Ovary (tissue), 3 donors: ENCODE results near the gene COPS9.

Source experiments
- EP300 ChIP-seq: sonication (generic); formaldehyde crosslinking; IDR thresholded peaks from one replicate; pipeline ENCODE4 v1.6.1; 2017; ENCODE audit warnings: antibody characterized with exemption
- POLR2A ChIP-seq: fragments of 450-650 bp; IDR thresholded peaks from one replicate; pipeline ENCODE4 v1.6.1; 2017; ENCODE audit warnings: antibody characterized with exemption, mild to moderate bottlenecking, moderate library complexity
- TF ChIP-seq, protein P1 (sequence below), 3 donors: fragments of 450-650 bp in 2 of 3; fragments of 200-600 bp in 1 of 3; IDR thresholded peaks; one replicate each; pipeline versions ENCODE4 v1.5.1 to v1.8.0; 2016 to 2022; ENCODE audit warnings: antibody characterized with exemption in 3 of 3, mild to moderate bottlenecking in 1 of 3
- donor health status: DM: no; HTN: no; CAD: no.

DNA sequence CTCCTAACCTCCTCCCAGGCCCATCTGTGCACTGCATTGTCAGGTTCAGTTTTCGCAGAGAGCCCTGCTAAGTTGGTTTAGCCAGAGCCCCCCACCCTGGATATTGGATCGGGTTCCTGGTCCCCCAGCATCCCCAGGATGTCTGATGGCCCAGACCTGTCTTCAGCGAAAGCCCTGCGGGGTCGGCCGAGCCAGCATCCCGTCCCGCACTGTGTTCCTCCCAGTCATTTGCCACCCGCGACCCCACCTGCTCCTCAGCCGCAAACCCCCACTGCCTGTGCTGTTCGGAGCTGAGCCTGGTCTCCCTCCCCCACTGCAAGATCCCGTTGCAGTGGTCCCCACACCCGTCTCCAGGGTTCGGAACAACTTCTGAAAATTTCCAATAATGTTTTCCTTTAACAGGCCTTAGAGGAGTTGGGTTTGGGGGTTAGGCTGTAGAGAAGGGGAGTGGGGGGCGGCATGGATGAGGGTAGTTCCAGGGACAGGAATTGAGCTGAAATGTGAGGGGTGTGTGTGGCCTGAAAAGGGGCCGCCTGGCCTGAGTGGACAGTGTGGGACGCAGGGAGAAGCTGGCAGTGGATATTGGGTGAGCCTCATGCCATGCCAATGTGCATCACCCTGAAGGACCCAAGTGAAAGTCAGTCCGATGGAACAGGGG, 1.6 kb upstream of the COPS9 start:
- TF ChIP-seq, protein P1, sequence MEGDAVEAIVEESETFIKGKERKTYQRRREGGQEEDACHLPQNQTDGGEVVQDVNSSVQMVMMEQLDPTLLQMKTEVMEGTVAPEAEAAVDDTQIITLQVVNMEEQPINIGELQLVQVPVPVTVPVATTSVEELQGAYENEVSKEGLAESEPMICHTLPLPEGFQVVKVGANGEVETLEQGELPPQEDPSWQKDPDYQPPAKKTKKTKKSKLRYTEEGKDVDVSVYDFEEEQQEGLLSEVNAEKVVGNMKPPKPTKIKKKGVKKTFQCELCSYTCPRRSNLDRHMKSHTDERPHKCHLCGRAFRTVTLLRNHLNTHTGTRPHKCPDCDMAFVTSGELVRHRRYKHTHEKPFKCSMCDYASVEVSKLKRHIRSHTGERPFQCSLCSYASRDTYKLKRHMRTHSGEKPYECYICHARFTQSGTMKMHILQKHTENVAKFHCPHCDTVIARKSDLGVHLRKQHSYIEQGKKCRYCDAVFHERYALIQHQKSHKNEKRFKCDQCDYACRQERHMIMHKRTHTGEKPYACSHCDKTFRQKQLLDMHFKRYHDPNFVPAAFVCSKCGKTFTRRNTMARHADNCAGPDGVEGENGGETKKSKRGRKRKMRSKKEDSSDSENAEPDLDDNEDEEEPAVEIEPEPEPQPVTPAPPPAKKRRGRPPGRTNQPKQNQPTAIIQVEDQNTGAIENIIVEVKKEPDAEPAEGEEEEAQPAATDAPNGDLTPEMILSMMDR (IDR thresholded peaks at IDR 0.05) = no peak
- TF ChIP-seq POLR2A (no peak), EP300 (no peak)
